ENCODE results near the gene CCNA2. TPM values are rescaled to one million over a fixed set of nuclear protein-coding genes. Genes with fewer than 3 reads are reported as not detected.

The CCNA2 gene
- total RNA-seq, 2 donors from 2014 or later: 3.5 to 4.1 TPM

- no peaks in the 10 kb centered on the region for H3K9me3 ChIP-seq
- no peaks in the 10 kb centered on the region for H3K36me3 ChIP-seq
- intact Hi-C loops (cut with DNase I): no loop called here
- no peaks in the 10 kb centered on the region for H3K4me1 ChIP-seq (replicated peaks)
- H3K27me3 ChIP-seq (replicated peaks; ENCODE audit: insufficient read depth): no peaks in the 10 kb centered on the region
- no peak overlapping the region for H3K4me3 ChIP-seq
- DNase-seq (ENCODE audit: low spot score): no peak
- TF ChIP-seq POLR2A (IDR thresholded peaks at IDR 0.05): no peak
- TF ChIP-seq CTCF (IDR thresholded peaks at IDR 0.05): no peak
- no peak for TF ChIP-seq POLR2AphosphoS5 (IDR thresholded peaks at IDR 0.05)
- no peak overlapping the region for H3K27ac ChIP-seq
- 60% methylated on average over 3 of the region's 3 CpGs for WGBS
Measured at GRCh38 chr4:121789960-121790829, 33.5 kb downstream of the CCNA2 start.

GRCh38 chr4:121789455-121789854, 34.2 kb downstream of the CCNA2 start:
- no peaks in the 10 kb centered on the region for H3K4me1 ChIP-seq (replicated peaks)
- H3K36me3 ChIP-seq: no peaks in the 10 kb centered on the region
- no peak for DNase-seq (ENCODE audit: low spot score)
- H3K9me3 ChIP-seq: no peaks in the 10 kb centered on the region
- H3K27me3 ChIP-seq (replicated peaks; ENCODE audit: insufficient read depth): no peaks in the 10 kb centered on the region
- intact Hi-C loops (cut with DNase I): no loop called here
- H3K4me3 ChIP-seq: no peak overlapping the region
- TF ChIP-seq POLR2A (IDR thresholded peaks at IDR 0.05) (no peak), CTCF (IDR thresholded peaks at IDR 0.05) (no peak), POLR2AphosphoS5 (IDR thresholded peaks at IDR 0.05) (no peak)
- WGBS: 70% methylated on average over 1 of the region's 1 CpG
- H3K27ac ChIP-seq: no peak overlapping the region

GRCh38 chr4:121788896-121789295, 34.8 kb downstream of the CCNA2 start:
- no peaks in the 10 kb centered on the region for H3K4me1 ChIP-seq (replicated peaks)
- DNase-seq (ENCODE audit: low spot score): no peak
- no peaks in the 10 kb centered on the region for H3K36me3 ChIP-seq
- no peaks in the 10 kb centered on the region for H3K27me3 ChIP-seq (replicated peaks; ENCODE audit: insufficient read depth)
- WGBS: 96% methylated on average over 2 of the region's 2 CpGs
- no peak overlapping the region for H3K27ac ChIP-seq
- H3K9me3 ChIP-seq: no peaks in the 10 kb centered on the region
- TF ChIP-seq POLR2AphosphoS5 (IDR thresholded peaks at IDR 0.05) (no peak), CTCF (IDR thresholded peaks at IDR 0.05) (no peak), POLR2A (IDR thresholded peaks at IDR 0.05) (no peak)
- H3K4me3 ChIP-seq: no peak overlapping the region
- intact Hi-C loops (cut with DNase I): no loop called here

- intact Hi-C loops (cut with DNase I): no loop called here
- WGBS: 92% methylated on average over 2 of the region's 2 CpGs
- TF ChIP-seq POLR2AphosphoS5 (IDR thresholded peaks at IDR 0.05): no peak
- no peak for TF ChIP-seq CTCF (IDR thresholded peaks at IDR 0.05)
- TF ChIP-seq POLR2A (IDR thresholded peaks at IDR 0.05): no peak
Measured at GRCh38 chr4:121786221-121786620, 37.5 kb downstream of the CCNA2 start.

GRCh38 chr4:121785479-121785878, 38.2 kb downstream of the CCNA2 start:
- Histone ChIP-seq H3K9me3 (no peaks in the 10 kb centered on the region), H3K27ac (no peak overlapping the region), H3K4me1 (replicated peaks) (no peaks in the 10 kb centered on the region), H3K4me3 (no peak overlapping the region), H3K27me3 (replicated peaks; ENCODE audit: insufficient read depth) (no peaks in the 10 kb centered on the region), H3K36me3 (no peaks in the 10 kb centered on the region)
- no peak for TF ChIP-seq POLR2A (IDR thresholded peaks at IDR 0.05)
- intact Hi-C loops (cut with DNase I): no loop called here
- DNase-seq (ENCODE audit: low spot score): no peak
- WGBS: 69% methylated on average over 4 of the region's 4 CpGs

More at GRCh38 chr4:121786221-121786620, 37.5 kb downstream of the CCNA2 start:
- Histone ChIP-seq H3K4me3 (no peak overlapping the region), H3K27me3 (replicated peaks; ENCODE audit: insufficient read depth) (no peaks in the 10 kb centered on the region), H3K9me3 (no peaks in the 10 kb centered on the region), H3K4me1 (replicated peaks) (no peaks in the 10 kb centered on the region), H3K36me3 (no peaks in the 10 kb centered on the region), H3K27ac (no peak overlapping the region)
- no peak for DNase-seq (ENCODE audit: low spot score)

Data from prostate gland (tissue), 2 donors.